HPDE6-E6E7 (cell line): ENCODE results near the gene IPPK.

ENCODE experiments used
- DNase-seq: peaks from one replicate; pipeline ENCODE4 v3.0.0; 2011; ENCODE audit warnings: missing footprints; ENCODE audit errors: extremely low spot score

IPPK gene

GRCh38 chr9:92615790-92616189 is 54.1 kb downstream of the IPPK start:
- no peak for DNase-seq

- DNase-seq, result no peak
Observed at GRCh38 chr9:92614763-92615461, 55.0 kb downstream of the IPPK start.

GRCh38 chr9:92614123-92614510 is 55.8 kb downstream of the IPPK start:
- no peak for DNase-seq

DNA sequence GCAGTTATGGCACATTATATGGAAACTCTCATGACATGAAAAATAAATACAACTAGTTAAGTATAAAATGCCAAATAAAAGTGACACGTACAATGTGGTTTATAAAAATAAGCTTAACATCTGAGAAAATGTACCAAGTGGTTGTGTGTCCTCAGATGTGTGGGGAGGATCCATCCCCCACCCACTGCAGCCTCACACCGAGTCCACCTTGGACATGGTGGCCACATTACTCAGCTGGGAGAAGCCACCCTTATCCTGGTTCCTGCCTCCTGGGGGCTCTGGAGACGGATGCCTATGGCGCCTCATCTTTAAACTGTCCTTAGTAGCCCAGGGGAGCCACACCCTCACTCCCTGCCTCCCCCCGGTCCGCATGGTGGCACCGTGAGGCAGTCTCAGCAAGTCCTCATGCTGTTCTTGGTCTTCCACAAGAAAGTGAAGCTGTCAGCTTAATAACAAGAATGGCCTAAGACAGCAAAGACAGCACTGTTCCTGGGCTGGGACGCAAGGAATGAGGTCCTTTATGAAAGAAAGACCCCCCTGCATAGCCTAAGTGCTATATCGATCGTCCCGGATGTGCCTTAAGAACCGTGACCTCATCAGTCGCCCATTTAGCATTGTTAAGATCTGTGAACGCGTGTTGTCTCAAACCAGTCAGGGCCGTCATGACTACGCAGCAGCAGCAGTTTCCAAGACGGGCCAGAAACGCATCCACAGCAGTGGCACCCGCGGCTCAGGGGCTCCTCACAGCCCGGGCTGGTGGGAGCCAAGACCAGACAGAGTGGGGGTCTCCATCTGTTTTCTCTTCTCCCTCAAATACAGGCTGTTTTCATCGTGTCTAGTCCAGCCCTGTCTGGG is 56.4 kb downstream of the IPPK start:
- DNase-seq, result no peak

DNA sequence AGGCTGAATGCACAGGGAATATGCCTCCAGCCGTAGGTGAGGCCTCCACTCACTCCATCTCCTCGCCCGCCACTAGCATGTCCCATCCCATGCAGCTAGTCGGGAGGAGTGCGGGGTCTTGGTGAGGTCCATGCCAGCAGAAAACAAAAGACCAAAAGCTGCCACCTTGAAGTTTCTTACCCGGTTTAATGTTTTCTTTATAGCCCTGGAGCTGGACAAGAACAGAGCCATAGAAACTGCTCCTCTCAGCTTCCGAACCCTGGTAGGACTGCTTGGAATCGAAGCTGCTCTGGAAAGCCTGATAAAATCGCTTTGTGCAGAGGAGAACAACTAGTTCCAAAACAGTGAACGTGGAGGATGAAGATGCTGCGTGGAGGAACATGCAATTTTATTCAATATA is 57.1 kb downstream of the IPPK start:
- DNase-seq, result no peak

- no peak for DNase-seq
Observed at GRCh38 chr9:92612292-92612691, 57.6 kb downstream of the IPPK start.

- DNase-seq, result no peak
Observed at GRCh38 chr9:92611621-92612285, 58.2 kb downstream of the IPPK start.

DNA sequence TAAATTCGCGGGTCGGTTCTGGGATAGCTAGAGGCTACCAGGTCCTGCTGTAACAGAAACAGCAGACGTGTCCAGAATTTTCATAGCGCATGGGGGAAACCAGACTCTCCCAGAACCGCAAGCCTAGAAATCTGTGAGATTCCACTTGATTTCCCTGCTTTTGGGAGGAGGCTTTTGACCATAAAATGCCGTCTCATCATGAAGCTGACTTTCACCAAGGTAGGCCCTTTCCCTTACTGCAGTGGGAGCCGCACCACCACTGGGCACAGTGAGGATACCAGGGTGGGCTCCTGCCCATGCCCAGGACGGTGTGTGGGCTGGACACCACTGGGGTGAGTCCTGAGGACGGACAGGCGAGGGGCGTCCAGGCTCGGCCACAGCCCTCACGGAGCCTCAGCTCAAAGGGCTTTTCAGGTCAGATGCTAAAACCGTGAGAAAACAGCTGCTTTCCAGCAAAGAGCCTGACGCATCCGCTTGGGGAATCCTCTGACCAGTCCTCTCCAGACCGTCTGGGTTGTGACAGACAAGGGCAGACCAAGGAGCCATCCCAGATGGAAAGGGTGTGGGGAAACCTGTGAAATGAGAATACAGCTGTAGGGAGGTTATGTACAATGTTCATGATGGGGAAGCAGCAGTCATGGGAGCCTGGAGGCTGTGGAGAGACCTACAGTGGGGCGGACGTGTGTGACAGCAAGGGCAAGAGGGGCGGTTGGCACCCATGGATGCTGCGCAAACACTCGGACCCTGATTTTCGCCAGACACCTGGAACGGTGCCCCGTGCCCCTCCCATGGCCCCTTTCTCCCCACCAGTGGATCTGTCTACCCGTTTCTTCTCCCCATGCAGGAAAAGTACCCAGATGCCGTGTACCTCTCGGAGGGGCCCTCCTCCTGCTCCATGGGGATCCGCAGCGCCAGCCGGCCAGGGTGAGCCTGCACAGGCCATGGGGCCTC is 59.2 kb downstream of the IPPK start:
- no peak for DNase-seq

DNA sequence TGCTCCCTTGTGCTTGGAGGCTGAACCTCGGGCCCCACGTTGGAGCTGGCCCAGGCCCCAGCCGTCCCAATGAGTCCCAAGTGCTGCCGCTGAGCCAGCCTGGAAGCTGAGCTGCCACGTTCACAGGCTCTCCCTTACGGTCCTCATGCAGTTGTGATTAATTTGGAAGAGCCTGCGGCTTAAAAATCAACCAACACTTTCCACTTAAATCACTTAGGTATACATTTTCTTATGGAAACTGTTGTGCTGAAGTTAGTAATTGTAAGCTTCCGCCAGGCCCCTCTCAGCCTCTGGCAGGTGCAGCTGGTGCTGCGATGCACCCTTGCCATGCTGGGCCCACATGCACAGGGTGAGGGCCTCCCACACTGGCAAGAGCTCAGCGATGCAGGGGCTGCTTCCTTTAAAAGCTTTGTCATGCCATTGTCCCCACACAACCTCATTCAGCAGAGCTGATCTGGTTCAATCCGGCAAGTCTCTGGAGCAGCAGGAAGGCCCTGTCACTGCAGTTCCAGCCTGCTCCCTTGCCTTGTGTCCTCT is 61.0 kb downstream of the IPPK start:
- no peak for DNase-seq

GRCh38 chr9:92608241-92608908 is 61.6 kb downstream of the IPPK start:
- DNase-seq, result no peak

GRCh38 chr9:92607773-92608172 is 62.2 kb downstream of the IPPK start:
- no peak for DNase-seq

- DNase-seq, result no peak
Observed at GRCh38 chr9:92607088-92607487, 62.8 kb downstream of the IPPK start.

GRCh38 chr9:92605224-92605623 is 64.7 kb downstream of the IPPK start:
- no peak for DNase-seq

DNA sequence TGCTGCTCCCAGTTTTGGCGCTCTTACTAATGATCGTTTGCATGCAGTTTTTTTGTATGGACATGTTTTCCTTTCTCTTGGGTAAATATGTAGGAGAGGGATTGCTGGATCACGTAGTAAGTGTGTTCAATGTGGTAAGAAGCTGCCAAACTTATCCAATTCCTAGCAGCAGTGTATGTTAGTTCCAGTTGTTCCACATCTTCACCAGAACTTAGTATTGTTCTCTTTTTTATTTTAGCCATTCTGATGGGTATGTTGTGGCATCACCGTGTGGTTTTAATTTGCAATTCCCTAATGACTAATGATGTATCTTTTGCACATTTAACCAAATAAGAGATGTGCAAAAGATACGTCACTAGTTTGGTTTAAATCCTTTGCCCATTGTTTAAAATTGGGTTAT is 65.9 kb downstream of the IPPK start:
- DNase-seq, result no peak

GRCh38 chr9:92603100-92603499 is 66.8 kb downstream of the IPPK start:
- DNase-seq, result no peak

- no peak for DNase-seq
Observed at GRCh38 chr9:92602413-92602812, 67.5 kb downstream of the IPPK start.

DNA sequence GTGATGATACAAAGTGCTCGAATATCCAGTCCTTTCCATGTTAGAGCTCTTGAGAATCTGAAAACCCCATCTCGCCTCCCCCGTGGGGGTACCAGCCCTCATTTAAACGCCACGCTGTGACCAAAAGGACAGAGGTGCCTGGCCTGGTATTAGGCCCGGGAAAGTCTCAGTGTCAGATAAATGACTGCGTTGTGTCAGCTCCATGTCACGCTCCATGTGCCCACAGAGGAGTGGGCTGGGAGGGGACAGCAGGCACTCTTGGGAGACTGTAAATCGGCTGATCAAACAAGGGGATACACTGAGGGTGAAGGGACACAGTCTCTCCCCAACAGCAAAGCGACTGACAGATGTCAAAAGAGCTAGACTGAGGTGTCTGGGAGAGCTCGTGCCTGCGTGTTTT is 68.5 kb downstream of the IPPK start:
- DNase-seq, result no peak

DNA sequence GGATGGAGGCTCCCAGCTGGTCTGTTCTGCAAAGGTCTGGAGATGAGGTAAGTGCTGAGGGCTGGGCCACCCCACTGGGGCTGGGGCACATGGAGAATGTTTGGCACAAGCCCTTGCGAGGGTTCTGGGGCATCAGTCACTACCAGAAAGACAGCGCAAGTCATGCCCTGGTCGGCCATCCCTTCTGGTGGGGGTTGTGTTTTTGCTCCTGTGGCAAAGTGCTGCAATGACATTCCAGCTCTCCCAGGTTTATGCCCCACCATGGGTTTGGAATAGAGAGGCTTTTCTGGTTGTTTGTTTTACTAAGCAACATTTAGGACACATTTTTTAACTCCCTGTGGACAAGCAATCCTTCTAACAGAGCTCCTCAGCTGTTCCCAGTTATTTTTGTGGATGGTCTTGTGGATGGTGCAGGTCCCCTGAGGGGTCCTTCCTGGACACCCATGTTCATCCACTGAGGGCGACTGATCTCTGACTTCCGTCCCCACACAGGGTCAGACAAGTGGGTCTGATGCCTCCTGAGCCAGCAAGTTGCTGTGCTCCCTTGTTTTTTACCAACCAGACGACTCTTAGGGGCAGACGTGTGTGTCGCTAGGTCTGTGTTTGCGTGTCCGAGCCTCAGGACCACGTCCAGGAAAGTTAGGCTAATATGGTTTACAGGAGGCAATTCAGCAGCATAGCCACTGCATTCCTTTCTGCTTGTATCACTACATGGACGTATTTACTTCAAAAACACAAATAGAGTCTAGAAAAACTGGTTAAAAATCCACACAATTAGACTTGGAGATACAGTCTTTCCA is 69.3 kb downstream of the IPPK start:
- no peak for DNase-seq

- DNase-seq, result no peak
Observed at GRCh38 chr9:92599938-92600461, 69.9 kb downstream of the IPPK start.

- DNase-seq, result no peak
Observed at GRCh38 chr9:92598382-92598781, 71.5 kb downstream of the IPPK start.
